Parathyroid adenoma (tissue), 2 donors: ENCODE data around the gene UBE2D2.

Experiments
- H2AFZ ChIP-seq: fragments of 300-600 bp; sonication (generic); one replicate; pipeline ENCODE4 v1.7.0; 2017; ENCODE audit warnings: antibody characterized with exemption, mild to moderate bottlenecking
- H3K27ac ChIP-seq: fragments of 300-600 bp; sonication (generic); one replicate; pipeline ENCODE4 v1.7.0; 2017
- H3K27me3 ChIP-seq: fragments of 300-600 bp; sonication (generic); one replicate; pipeline ENCODE4 v1.7.0; 2017; ENCODE audit warnings: low read length; ENCODE audit not compliant: control insufficient read depth, insufficient read depth
- H3K36me3 ChIP-seq: fragments of 300-600 bp; sonication (generic); one replicate; pipeline ENCODE4 v1.7.0; 2017; ENCODE audit warnings: low read length; ENCODE audit not compliant: control insufficient read depth, insufficient read depth
- H3K4me1 ChIP-seq: fragments of 300-600 bp; sonication (generic); one replicate; pipeline ENCODE4 v1.7.0; 2017; ENCODE audit warnings: control low read depth
- H3K4me2 ChIP-seq: fragments of 300-600 bp; sonication (generic); one replicate; pipeline ENCODE4 v1.7.0; 2017; ENCODE audit warnings: low read length
- H3K4me3 ChIP-seq: fragments of 300-600 bp; sonication (generic); one replicate; pipeline ENCODE4 v1.7.0; 2017; ENCODE audit warnings: low read depth, low read length
- H3K79me2 ChIP-seq: fragments of 300-600 bp; sonication (generic); one replicate; pipeline ENCODE4 v1.7.0; 2017; ENCODE audit warnings: control low read depth
- H3K9ac ChIP-seq: fragments of 300-600 bp; sonication (generic); one replicate; pipeline ENCODE4 v1.7.0; 2017; ENCODE audit warnings: mild to moderate bottlenecking
- H3K9me3 ChIP-seq: fragments of 300-600 bp; sonication (generic); one replicate; pipeline ENCODE4 v1.7.0; 2017; ENCODE audit warnings: low read length; ENCODE audit not compliant: control insufficient read depth
- TF ChIP-seq, protein P1 (sequence below): fragments of 300-600 bp; sonication (generic); IDR thresholded peaks from one replicate; pipeline ENCODE4 v1.7.0; 2017; ENCODE audit warnings: antibody characterized with exemption, mild to moderate bottlenecking
- donor health status: primary hyperparathyroidism.

The UBE2D2 gene

DNA sequence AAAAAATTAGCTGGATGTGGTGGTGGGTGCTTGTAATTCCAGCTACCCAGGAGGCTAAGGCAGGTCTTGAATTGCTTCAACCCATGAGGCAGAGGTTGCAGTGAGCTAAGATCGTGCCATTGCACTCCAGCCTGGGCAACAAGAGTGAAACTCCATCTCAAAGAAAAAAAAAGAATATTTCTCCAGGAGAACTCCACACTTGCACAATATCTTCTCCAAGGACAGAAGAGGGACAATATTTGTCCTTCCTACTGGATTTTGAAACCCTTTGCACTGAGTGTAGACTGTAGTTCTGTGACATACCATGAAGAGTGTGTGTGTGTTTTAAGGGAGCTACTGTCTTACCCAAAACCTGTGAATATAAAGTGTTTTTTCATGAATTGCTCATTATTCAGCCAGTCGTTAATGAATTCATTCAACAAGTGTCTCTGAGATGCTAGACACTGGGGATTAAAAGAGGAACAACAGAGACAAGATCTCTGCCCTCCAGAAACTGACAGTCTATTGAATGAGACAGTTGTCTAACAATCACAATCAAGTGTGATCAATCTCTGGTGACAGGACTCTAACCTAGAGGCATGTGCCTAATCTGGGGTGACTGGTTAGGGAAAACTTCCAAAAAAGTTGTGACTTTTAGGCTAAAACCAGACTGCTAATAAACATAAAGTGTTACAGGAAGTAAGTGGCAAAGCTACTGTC lies 9.8 kb upstream of the UBE2D2 start:
- no peak overlapping the region for H2AFZ ChIP-seq
- no peaks in the 10 kb centered on the region for H3K27me3 ChIP-seq
- no peak overlapping the region for H3K27ac ChIP-seq
- H3K4me2 ChIP-seq, result no peak overlapping the region
- TF ChIP-seq, protein P1, sequence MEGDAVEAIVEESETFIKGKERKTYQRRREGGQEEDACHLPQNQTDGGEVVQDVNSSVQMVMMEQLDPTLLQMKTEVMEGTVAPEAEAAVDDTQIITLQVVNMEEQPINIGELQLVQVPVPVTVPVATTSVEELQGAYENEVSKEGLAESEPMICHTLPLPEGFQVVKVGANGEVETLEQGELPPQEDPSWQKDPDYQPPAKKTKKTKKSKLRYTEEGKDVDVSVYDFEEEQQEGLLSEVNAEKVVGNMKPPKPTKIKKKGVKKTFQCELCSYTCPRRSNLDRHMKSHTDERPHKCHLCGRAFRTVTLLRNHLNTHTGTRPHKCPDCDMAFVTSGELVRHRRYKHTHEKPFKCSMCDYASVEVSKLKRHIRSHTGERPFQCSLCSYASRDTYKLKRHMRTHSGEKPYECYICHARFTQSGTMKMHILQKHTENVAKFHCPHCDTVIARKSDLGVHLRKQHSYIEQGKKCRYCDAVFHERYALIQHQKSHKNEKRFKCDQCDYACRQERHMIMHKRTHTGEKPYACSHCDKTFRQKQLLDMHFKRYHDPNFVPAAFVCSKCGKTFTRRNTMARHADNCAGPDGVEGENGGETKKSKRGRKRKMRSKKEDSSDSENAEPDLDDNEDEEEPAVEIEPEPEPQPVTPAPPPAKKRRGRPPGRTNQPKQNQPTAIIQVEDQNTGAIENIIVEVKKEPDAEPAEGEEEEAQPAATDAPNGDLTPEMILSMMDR, result no peak
- no peaks in the 10 kb centered on the region for H3K36me3 ChIP-seq
- H3K9me3 ChIP-seq, result no peaks in the 10 kb centered on the region
- H3K9ac ChIP-seq, result no peak overlapping the region
- H3K4me1 ChIP-seq, result no peaks in the 10 kb centered on the region
- H3K4me3 ChIP-seq, result no peak overlapping the region
- no peaks in the 10 kb centered on the region for H3K79me2 ChIP-seq

DNA sequence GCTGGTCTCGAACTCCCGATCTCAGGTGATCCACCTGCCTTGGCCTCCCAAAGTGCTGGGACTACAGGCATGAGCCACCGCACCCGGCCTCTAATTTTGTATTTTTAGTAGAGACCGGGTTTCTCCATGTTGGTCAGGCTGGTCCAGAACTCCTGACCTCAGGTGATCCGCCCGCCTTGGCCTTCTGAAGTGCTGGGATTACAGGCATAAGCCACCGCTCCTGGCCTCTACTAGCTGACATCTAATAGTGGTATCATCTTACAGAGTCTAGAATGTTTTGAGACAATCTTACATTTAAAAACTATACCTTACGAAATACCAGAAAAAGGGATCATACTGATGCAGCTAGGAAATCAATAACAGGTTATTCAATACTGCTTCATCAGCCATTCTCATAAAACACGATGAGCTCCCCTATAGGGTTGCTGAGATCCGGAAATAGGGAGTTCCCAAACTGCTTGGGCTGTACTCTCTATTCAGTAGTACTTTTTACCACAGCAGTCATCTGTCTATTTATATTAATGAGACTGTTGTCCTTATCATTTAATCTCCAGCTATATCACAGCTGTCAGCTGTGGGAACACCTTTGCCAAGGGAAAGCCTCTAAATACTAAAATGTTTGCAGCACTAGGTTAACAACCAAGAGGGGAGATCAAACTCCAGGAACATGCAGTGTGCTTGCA lies 8.1 kb upstream of the UBE2D2 start:
- H3K4me1 ChIP-seq, result no peaks in the 10 kb centered on the region
- no peaks in the 10 kb centered on the region for H3K9me3 ChIP-seq
- no peak overlapping the region for H3K27ac ChIP-seq
- TF ChIP-seq, protein P1, result no peak
- no peak overlapping the region for H3K9ac ChIP-seq
- H3K27me3 ChIP-seq, result no peaks in the 10 kb centered on the region
- H3K4me2 ChIP-seq, result no peak overlapping the region
- no peaks in the 10 kb centered on the region for H3K79me2 ChIP-seq
- H2AFZ ChIP-seq, result no peak overlapping the region
- H3K4me3 ChIP-seq, result no peak overlapping the region
- H3K36me3 ChIP-seq, result no peaks in the 10 kb centered on the region

DNA sequence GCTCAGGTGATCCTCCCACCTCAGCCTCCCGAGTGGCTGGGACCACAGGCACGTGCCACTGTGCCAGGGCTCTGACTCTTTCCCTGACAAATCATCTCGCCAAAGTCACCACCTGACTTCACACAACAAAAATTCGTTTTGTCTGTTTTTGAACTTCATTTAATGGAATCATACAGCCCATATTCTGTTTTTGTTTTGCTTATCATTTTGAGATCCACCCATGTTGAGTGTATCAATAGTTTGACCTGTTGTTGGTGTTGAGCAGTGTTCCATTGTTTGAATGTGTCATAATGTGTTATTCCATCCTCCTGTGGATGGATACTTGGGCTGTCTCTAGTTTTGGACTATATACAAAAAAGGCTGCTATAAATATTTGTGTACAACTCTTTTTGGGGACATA lies 6.9 kb upstream of the UBE2D2 start:
- Histone ChIP-seq H3K27ac (no peak overlapping the region), H3K9me3 (no peaks in the 10 kb centered on the region), H3K9ac (no peak overlapping the region), H3K4me1 (no peaks in the 10 kb centered on the region), H3K4me3 (no peak overlapping the region), H3K4me2 (no peak overlapping the region), H2AFZ (no peak overlapping the region), H3K36me3 (no peaks in the 10 kb centered on the region), H3K79me2 (no peaks in the 10 kb centered on the region), H3K27me3 (no peaks in the 10 kb centered on the region)
- TF ChIP-seq, protein P1, result no peak

DNA sequence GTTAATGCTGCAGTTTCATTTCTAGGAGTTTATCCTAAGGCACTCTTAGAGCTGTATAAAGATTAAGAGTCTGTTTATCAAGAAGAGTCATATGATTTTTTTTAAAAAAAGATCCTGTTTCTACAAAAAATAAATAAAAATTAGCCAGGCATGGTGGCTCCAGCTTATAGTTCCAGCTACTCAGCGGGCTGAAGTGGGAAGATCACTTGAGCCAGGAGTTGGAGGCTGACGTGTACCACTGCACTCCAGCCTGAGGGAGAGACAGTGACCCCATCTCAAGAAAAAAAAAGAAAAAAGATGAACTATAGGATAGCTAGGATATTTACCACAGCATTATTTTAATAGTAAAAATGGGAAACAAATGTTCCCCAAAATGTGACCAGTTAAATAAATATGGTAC lies 3.3 kb upstream of the UBE2D2 start:
- Histone ChIP-seq H3K9ac (no peak overlapping the region), H3K9me3 (no peaks in the 10 kb centered on the region), H3K4me2 (no peak overlapping the region), H3K27ac (no peak overlapping the region), H3K79me2 (peaks cover 2% of the 10 kb centered on the region), H3K4me3 (no peak overlapping the region), H3K4me1 (peaks cover 7% of the 10 kb centered on the region), H2AFZ (peak overlapping the region; percentile 15), H3K27me3 (no peaks in the 10 kb centered on the region), H3K36me3 (no peaks in the 10 kb centered on the region)
- TF ChIP-seq, protein P1, result no peak
